Activated CD8-positive, alpha-beta memory T cell treated with anti-CD3 and anti-CD28 coated beads for 24 hours (primary cell): ENCODE measurements around the gene DMKN.

Experiments used
- DNase-seq: peaks from one replicate; pipeline ENCODE4 v3.0.0-alpha.2; 2020

Gene DMKN

GRCh38 chr19:35549174-35549788 lies 35.8 kb upstream of the DMKN start:
- DNase-seq: peak; percentile 75

DNA sequence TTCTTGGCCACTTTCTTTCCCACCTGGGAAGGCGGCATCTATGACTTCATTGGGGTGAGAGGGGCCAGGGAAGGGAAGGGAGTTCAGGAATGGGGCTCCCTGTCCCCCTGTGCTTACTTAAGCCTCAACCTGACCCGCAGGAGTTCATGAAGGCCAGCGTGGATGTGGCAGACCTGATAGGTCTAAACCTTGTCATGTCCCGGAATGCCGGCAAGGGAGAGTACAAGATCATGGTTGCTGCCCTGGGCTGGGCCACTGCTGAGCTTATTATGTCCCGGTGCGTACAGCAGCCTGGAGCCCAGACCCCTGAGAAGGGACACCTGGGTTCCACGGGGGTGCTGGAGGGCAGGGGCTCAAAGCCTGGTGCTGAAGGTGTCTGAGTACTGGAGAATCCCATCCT lies 33.1 kb upstream of the DMKN start:
- no peak for DNase-seq

- peak; percentile 89 for DNase-seq
These were observed 32.5 kb upstream of the DMKN start for GRCh38 chr19:35545855-35546381.

- peak; percentile 94 for DNase-seq
These were observed 31.8 kb upstream of the DMKN start, which contains the start of gene TMEM147 for GRCh38 chr19:35545001-35545854. Gene TMEM147 (plus strand): TSS chr19:35545626. CDS start chr19:35545740, 114 bp downstream.

GRCh38 chr19:35544110-35544802 lies 30.8 kb upstream of the DMKN start:
- DNase-seq: no peak

DNA sequence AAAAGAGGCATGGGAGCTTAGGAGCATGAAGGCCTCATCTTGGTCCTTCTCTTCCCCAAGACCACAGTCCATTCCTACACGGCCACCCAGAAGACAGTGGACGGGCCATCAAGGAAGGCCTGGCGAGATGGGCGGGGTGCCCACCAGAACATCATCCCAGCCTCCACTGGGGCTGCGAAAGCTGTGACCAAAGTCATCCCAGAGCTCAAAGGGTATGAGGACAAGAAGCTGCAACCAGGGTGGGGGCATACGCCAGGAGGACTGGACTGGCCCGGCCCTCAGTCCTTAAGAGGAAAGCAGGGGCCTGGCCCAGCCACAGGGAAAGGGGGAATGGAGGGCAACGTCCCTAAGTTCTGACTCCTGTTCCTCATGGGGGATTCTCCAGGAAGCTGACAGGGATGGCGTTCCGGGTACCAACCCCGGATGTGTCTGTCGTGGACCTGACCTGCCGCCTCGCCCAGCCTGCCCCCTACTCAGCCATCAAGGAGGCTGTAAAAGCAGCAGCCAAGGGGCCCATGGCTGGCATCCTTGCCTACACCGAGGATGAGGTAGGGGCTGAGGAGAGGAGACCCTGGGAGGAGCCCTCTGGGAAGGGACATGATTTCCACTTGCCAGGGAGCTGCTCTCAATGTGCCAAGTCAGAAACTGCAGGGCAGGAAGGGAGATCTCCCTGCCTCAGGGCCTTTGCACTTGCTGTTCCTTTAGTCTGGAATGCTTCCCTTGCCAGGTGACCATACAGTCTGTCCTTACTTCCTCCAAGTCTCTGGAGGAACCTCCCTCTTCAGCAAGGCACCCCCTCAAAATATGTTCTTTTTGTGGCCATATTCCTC lies 30.0 kb upstream of the DMKN start:
- no peak for DNase-seq

- DNase-seq: no peak
These were observed 28.8 kb upstream of the DMKN start for GRCh38 chr19:35542209-35542608.

GRCh38 chr19:35540356-35540927 lies 27.0 kb upstream of the DMKN start:
- no peak for DNase-seq

DNA sequence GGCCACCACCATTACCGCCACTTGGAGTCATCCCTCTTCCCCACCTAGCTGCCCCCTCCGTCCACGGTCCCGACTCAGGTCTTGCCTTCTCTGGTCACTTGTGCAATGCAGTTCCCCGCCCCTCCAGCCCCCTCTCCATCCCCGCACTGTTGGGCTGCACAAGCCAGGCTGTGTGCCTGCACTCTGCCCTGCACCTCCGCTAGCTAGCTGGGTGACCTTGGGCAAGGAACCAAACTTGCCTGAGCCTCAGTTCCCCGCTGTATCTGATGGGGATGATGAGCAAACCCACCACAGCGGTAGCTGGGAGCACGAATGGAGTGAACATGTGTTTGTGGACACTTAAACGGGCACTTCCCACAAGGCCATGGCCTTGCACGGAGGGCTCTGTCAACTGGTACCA lies 26.4 kb upstream of the DMKN start:
- no peak for DNase-seq

- DNase-seq: no peak
These were observed 25.9 kb upstream of the DMKN start for GRCh38 chr19:35539314-35539713.

DNA sequence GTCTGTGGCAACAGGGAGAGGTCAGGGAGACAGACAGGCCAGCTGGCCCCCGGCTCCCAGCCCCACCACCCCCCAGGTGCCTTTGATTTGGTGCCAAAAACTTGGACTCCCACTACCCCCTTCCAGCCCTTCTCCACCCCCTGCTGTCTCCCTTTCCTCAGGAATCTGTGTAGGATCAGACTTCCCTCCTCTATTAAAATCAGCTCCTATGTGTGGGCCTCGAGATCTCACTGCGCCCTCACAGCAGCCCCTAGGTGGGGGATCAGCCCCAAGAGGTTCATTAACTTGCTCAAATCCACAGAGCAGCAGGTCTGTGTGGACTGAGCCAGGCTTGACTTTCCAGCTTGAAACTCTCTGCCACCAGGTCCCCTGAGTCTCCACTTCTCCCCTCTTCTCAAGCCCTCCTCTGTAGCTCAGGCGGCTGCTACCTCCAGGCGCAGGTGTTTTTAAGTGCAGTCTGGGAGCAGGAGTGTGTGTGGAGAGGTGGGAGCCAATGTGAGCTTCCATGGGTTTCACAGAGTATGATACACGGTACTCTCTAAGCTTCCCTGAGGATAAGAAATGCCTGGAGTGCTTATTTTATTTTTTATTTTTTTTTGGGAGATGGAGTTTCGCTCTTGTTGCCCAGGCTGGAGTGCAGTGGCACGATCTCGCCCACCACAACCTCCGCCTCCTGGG lies 21.5 kb upstream of the DMKN start:
- no peak for DNase-seq

GRCh38 chr19:35533822-35534392 lies 20.5 kb upstream of the DMKN start:
- DNase-seq: peak; percentile 76

DNA sequence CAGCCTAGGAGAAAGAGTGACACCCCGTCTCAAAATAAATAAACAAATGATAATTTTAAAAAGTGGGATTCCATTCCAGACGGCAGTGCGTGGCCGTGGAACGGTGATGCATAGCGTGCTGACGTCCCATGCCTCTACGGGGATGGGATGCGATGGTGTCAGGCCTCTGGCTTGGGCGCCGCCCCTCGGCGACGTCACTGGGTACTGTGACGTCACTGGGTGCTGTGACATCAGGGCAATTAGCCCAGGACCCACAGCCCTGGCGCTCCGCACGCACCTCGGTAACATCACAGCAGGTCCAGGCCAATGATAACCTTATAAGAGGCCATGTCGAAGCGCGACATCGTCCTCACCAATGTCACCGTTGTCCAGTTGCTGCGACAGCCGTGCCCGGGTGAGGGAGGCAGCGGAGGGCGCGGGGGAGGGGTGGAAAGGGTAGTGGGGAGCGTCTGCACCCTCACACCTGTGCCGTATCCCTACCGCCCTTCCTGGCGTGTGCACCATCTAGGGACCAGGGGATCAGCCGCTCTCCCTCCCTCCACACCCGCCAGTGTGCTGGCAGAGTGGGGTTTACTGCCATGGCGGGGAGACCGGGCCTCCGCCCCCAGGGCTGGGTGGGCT lies 19.9 kb upstream of the DMKN start, which contains the start of gene GAPDHS:
GAPDHS (plus strand) TSS at position 256 of the 621 bp plus-strand sequence; CDS start at position 328, 72 bp downstream.
- no peak for DNase-seq

DNA sequence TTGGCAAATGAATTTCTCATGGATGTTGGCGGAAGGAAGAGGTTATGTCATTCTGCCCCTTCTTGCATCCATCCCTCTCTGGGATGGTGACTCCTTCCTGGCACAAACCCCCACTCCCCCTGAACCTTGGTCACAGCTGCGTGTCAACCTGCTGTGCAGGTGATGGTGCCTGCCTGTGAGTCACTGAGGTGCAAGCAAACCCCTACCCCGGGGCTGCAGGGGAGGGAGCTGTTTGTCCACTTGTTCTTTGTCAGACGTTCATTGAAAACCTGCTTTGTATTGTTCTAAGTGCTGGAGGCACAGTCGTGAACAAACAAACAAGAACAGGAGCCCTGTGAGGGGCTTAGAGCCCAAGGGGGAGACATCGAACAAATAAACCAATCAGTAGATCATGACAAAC lies 17.8 kb upstream of the DMKN start:
- DNase-seq: no peak

GRCh38 chr19:35529241-35530218 lies 16.1 kb upstream of the DMKN start:
- no peak for DNase-seq

DNA sequence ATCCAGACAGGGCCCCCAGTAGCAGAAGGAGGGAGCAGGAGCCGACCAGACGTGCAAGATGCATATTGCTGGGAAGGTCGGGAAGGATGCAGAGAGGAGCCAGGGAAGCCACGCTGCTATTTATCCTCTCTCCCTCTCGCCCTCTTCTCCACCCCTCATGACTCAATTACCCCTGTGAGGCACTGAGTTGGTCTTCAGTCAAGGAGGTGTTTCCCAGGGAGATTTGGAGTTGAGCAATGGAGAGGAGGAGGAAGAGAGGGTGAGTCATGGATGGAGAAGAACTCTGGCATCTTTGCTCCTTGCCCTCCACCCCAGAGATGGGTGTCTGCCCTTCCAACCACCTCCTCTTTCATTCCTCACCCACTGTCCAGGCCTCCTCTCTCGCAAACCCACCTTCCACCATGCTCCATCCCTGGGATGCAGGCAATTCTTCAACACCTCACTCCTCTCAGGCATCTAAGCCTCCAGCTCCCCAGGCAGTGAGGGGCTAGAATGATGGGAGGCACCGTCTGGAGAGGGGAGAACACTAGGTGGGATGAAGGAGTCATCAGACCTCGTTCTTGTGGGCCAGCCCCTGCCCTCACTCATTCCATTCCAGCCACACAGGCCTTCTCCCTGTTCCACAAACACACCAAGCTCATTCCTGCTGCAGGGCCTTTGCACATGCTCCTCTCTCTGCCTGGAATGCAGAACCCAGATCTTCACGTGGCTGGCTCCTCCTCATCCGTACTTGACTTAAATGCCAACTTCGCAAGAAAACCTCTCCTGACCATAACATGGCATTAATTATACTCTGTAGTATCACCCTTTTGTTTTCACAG lies 15.0 kb upstream of the DMKN start, which contains the start of gene SBSN:
SBSN (minus strand) TSS at position 94 of the 821 bp plus-strand sequence; CDS start at position 64, 30 bp downstream.
- no peak for DNase-seq

GRCh38 chr19:35525873-35526272 lies 12.4 kb upstream of the DMKN start:
- DNase-seq: no peak

DNA sequence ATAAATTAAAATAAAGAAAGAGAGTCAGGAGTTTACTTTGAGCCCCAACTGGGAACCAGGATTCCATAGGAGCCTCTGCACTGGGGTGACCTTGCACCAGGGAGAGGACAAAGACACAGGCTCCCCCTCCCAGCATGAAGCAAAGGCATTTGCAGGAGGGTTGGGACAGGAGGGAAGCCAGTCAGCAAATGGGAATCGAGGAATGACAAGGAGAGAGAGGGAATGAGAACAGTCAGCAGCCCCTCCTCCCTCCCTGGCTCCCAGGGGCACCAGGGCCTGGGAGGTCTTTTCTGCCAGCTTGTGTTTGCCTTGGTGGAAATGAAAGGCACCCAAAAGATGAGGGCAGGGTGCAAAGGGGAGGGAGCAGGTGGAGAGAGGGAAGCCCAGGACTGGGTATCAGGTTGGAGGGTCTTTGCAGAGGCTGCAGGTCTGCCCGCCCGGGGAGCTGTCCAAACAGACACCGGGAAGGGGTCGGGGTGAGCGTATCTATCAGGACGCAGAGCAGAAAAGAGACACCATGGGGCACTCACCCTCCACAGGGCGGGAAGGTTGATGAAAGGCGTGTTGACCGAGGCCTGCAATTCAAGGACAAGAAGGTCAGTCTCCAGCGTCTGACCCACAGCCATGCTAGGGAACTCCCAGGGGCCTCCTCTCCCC lies 10.9 kb upstream of the DMKN start:
- DNase-seq: no peak
